ENCODE results near the gene MCM3AP. TPM values are rescaled to one million over a fixed set of nuclear protein-coding genes. Genes with fewer than 3 reads are reported as not detected.
A peak's percentile ranks its signal among the peaks of the same experiment; 100 is the strongest.

The MCM3AP gene
- total RNA-seq, 1 experiment from 2014 or later, result 57.8 TPM

DNA sequence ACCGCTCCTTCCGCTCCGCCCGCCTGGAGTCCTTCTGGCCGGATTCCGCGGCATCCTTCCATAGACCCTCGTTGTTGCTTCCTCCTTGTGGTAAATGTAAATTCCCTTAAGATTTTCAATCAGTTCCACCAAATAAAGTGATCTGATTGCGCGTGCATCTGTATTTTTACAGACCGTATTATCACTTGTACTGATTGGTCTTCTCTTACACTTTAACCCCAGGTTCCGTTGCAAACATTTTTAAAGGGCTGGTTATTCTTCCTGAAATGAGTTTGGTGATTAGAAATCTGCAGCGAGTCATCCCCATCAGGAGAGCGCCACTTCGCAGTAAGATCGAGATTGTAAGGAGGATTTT lies 1.2 kb upstream of the MCM3AP start:
- H3K4me1 ChIP-seq (replicated peaks; ENCODE audit: insufficient read depth), result peaks cover 29% of the 10 kb centered on the region
- H3F3A ChIP-seq (ENCODE audit: insufficient read depth, low read depth), result peaks cover 17% of the 10 kb centered on the region; the same call in 1 of the 2 replicates
- H3K36me3 ChIP-seq (ENCODE audit: low read depth), result no peaks in the 10 kb centered on the region; the same call in 1 of the 2 replicates
- BruUV-seq (replicated peaks), result no TSS peak
- CTCF ChIA-PET, result no interaction called here
- H3K4me3 ChIP-seq, result peak overlapping the region; percentile 69
- peaks cover 8% of the 10 kb centered on the region; the same call in 1 of the 2 replicates for H4K20me1 ChIP-seq (ENCODE audit: insufficient read depth)
- H3K79me2 ChIP-seq (ENCODE audit: low read depth), result peaks cover 37% of the 10 kb centered on the region
- H3K27ac ChIP-seq, result peak overlapping the region; percentile 70
- intact Hi-C loops (cut with micrococcal nuclease; ENCODE audit: unreplicated experiment), result loop anchor here (1.0 to 10.0 kb wide), 2 partner anchors 38 to 142 kb away; partner anchors contain the start of gene PCNT
- DNase-seq, result no peak
- H3K9me3 ChIP-seq (ENCODE audit: insufficient read depth, low read depth), result no peaks in the 10 kb centered on the region
- peak overlapping the region; percentile 77 for H2AFZ ChIP-seq
- no peaks in the 10 kb centered on the region for H3K9me2 ChIP-seq (ENCODE audit: insufficient read depth)
- no peaks in the 10 kb centered on the region for H3K27me3 ChIP-seq (ENCODE audit: insufficient read depth, low read depth)
- no peak for TF ChIP-seq EZH2 (IDR thresholded peaks at IDR 0.05; ENCODE audit: low read depth)
- TF ChIP-seq, protein P1, sequence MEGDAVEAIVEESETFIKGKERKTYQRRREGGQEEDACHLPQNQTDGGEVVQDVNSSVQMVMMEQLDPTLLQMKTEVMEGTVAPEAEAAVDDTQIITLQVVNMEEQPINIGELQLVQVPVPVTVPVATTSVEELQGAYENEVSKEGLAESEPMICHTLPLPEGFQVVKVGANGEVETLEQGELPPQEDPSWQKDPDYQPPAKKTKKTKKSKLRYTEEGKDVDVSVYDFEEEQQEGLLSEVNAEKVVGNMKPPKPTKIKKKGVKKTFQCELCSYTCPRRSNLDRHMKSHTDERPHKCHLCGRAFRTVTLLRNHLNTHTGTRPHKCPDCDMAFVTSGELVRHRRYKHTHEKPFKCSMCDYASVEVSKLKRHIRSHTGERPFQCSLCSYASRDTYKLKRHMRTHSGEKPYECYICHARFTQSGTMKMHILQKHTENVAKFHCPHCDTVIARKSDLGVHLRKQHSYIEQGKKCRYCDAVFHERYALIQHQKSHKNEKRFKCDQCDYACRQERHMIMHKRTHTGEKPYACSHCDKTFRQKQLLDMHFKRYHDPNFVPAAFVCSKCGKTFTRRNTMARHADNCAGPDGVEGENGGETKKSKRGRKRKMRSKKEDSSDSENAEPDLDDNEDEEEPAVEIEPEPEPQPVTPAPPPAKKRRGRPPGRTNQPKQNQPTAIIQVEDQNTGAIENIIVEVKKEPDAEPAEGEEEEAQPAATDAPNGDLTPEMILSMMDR (conservative IDR thresholded peaks at IDR 0.05), result no peak
- POLR2A ChIA-PET (ENCODE audit: unreplicated experiment), result no interaction called here
- peak overlapping the region; percentile 94 for H3K4me2 ChIP-seq

DNA sequence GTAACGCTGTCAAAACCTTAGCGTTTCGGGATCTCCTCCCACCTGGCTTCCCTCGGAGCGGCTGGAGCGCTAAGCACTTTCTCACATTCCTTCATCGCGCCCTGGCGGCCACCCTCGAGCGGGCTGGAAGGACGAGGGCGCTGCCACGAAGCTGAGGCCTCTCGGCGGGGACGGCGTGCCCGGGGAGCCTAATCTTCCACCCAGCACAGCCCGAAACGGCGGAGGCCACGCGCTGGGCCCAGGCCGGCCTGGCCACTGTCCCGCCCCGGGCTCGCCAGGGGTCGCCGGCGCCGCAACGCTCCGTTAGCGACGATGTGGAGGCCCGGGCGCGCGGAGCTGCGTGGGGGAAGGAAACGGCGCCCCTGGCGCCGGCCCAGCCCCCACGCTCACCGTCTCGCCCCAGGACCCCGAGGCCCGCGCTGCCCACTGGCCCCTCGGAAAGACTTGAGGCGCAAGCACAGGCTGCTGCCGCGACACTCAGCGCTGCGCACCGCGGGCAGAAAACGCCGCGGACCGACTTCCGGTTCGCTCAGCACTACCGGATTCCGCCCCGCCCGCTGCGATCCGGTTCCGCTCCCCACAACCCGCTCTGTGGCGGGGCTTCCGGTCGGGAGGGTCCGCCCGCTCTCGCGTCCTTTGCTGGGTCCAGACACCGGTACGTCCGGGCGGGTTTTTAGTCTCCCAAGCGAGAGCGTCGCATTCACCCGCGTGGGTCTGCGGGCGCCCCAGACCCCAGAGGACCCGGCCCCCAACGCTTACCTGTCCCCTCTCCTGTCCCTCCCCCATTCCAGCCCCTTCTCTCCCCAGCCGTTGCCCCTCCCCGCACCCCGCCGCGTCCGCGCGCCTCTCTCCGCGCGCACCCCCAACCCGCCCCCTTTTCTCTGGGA lies 593 bp upstream of the MCM3AP start, which contains the start of gene YBEY:
Gene YBEY (plus strand): TSS at position 582 of the 887 bp plus-strand sequence. CDS start 572 bp downstream, outside the sequence.
- Histone ChIP-seq H3K9me3 (ENCODE audit: insufficient read depth, low read depth) (no peaks in the 10 kb centered on the region), H3K4me2 (peak within 1 kb of the TSS; percentile 94), H3K27me3 (ENCODE audit: insufficient read depth, low read depth) (no peaks in the 10 kb centered on the region), H3K27ac (peak within 1 kb of the TSS; percentile 70), H3K79me2 (ENCODE audit: low read depth) (peaks cover 40% of the 10 kb centered on the region), H2AFZ (peak within 1 kb of the TSS; percentile 77), H3K9me2 (ENCODE audit: insufficient read depth) (no peaks in the 10 kb centered on the region), H3F3A (ENCODE audit: insufficient read depth, low read depth) (peaks cover 17% of the 10 kb centered on the region; the same call in 1 of the 2 replicates), H3K4me1 (replicated peaks; ENCODE audit: insufficient read depth) (peaks cover 29% of the 10 kb centered on the region), H4K20me1 (ENCODE audit: insufficient read depth) (peaks cover 8% of the 10 kb centered on the region; the same call in 1 of the 2 replicates), H3K4me3 (peak within 1 kb of the TSS; percentile 69), H3K36me3 (ENCODE audit: low read depth) (no peaks in the 10 kb centered on the region; the same call in 1 of the 2 replicates)
- peak; percentile 74 to 86 for DNase-seq
- POLR2A ChIA-PET (ENCODE audit: unreplicated experiment), result no interaction called here
- intact Hi-C loops (cut with micrococcal nuclease; ENCODE audit: unreplicated experiment), result loop anchor here (1.0 to 10.0 kb wide), 2 partner anchors 38 to 141 kb away; partner anchors contain the start of gene PCNT
- TF ChIP-seq, protein P1 (conservative IDR thresholded peaks at IDR 0.05), result no peak; the same call in 1 of the 2 replicates
- TF ChIP-seq EZH2 (IDR thresholded peaks at IDR 0.05; ENCODE audit: low read depth), result no peak
- BruUV-seq (replicated peaks), result TSS peak; percentile 58
- CTCF ChIA-PET, result interaction anchor here (0.6 kb wide), 1 partner anchor 75 kb away, joined by 3 read pairs; no protein-coding TSS in a partner anchor

DNA sequence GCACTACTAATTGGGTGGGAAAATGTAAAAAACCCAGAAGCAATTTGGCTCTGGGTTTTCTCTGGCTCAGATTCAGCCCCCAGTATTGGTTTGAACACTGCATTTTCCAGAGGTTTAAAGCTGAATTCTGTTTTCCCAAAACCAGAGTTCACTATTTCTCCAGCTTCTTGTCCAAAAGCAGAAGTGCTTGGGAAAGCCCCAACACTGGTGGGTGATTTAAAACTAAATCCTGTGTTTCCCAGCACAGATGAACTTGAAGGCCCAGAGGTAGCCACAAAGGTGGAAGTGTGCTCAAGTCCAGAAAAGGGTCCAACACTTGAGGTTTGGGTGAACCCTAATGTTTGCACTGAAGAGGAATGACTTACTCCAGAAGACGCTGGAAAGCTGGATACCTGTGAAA lies 678 bp downstream of the MCM3AP start:
- no peak for DNase-seq

More for the DNA sequence above, 678 bp downstream of the MCM3AP start:
- Histone ChIP-seq H3K4me2 (peak overlapping the region; percentile 94), H3F3A (ENCODE audit: insufficient read depth, low read depth) (peaks cover 17% of the 10 kb centered on the region; the same call in 1 of the 2 replicates), H3K36me3 (ENCODE audit: low read depth) (peaks cover 4% of the 10 kb centered on the region; the same call in 1 of the 2 replicates), H3K4me3 (peak overlapping the region; percentile 69), H3K79me2 (ENCODE audit: low read depth) (peaks cover 41% of the 10 kb centered on the region), H2AFZ (no peak overlapping the region), H3K27me3 (ENCODE audit: insufficient read depth, low read depth) (no peaks in the 10 kb centered on the region), H3K9me2 (ENCODE audit: insufficient read depth) (no peaks in the 10 kb centered on the region), H3K9me3 (ENCODE audit: insufficient read depth, low read depth) (no peaks in the 10 kb centered on the region), H4K20me1 (ENCODE audit: insufficient read depth) (peaks cover 8% of the 10 kb centered on the region; the same call in 1 of the 2 replicates), H3K4me1 (replicated peaks; ENCODE audit: insufficient read depth) (peaks cover 29% of the 10 kb centered on the region), H3K27ac (no peak overlapping the region)
- intact Hi-C loops (cut with micrococcal nuclease; ENCODE audit: unreplicated experiment), result loop anchor here (10.0 kb wide), 1 partner anchor 140 kb away; no protein-coding TSS in a partner anchor
- TF ChIP-seq EZH2 (IDR thresholded peaks at IDR 0.05; ENCODE audit: low read depth), result no peak
- TF ChIP-seq, protein P1 (conservative IDR thresholded peaks at IDR 0.05), result no peak
- BruUV-seq (replicated peaks), result no TSS peak
- ChIA-PET POLR2A (ENCODE audit: unreplicated experiment) (no interaction called here), CTCF (no interaction called here)
